GM19455 (cell line): ENCODE results near the gene FAM151B.
"Not testable (repeated sequence)": the region's sequence is repeated elsewhere in the genome, so short reads cannot be mapped to it uniquely, and the experiment has no call there.

Source experiments
- ATAC-seq: cut with Tn5 transposase; IDR thresholded peaks from one replicate; pipeline ENCODE4 v1.9.1; 2021; ENCODE audit not compliant: unreplicated experiment

Gene FAM151B

DNA sequence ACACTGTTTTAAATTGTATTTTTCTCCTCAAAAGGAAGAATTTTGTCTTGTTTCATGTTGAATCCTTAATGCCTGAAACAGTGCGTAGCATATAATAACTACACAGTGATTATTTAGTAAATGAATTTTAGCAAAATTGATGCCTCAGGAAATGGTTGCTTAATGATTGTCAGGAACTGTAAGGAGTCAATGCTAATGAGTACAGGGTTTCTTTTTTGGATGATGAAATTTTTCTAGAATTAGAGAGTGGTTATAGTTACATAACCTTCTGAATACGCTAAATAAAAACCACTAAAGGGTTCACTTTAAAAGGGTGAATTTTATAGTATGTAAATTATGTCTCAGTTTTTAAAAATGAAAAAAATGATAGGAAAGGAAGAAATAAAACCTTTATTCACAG is 14.9 kb downstream of the FAM151B start:
- ATAC-seq = no peak

- ATAC-seq = no peak
Observed at GRCh38 chr5:80503641-80504040, 15.7 kb downstream of the FAM151B start.

DNA sequence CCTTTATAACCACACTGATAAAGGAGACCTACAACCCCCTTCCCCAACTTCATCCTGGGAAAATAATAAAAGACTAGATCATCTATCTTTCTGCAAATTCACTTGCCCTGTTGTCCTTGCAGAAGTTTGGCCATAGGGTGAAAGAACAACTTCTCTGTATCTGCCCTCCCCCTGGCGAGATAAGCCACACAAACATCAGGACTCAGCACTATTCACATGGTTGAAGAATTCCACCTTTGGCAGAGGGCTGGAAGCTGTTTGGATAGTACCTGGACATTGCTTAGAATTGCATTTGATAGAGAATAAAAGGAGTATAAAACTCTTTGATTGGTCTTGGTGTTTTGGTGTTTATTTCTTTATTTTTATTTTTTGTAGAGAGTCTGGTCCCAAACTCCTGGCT is 16.9 kb downstream of the FAM151B start:
- ATAC-seq = no peak

GRCh38 chr5:80507663-80508062 is 19.8 kb downstream of the FAM151B start:
- ATAC-seq = no peak

- ATAC-seq = no peak
Observed at GRCh38 chr5:80508844-80509243, 20.9 kb downstream of the FAM151B start.

DNA sequence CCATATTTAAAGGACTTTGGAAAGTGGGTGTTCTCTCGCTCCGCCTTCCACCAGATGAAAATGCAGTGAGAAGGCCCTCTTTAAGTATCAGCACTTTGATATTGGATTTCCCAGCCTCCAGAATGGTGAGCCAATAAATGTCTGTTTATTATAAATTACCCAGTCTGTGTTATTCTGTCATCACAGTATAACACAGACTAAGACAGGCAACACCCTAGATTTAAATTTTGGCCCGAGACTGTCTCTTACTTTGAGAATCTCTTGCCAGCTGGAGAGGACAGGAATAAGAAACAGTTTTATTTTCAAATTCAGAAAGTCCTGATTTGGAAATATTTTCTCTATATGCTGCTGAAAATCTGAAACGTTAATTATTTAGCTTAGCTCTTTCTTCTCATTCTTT is 21.5 kb downstream of the FAM151B start:
- ATAC-seq = no peak

- ATAC-seq = no peak
Observed at GRCh38 chr5:80516826-80517225, 28.9 kb downstream of the FAM151B start.

DNA sequence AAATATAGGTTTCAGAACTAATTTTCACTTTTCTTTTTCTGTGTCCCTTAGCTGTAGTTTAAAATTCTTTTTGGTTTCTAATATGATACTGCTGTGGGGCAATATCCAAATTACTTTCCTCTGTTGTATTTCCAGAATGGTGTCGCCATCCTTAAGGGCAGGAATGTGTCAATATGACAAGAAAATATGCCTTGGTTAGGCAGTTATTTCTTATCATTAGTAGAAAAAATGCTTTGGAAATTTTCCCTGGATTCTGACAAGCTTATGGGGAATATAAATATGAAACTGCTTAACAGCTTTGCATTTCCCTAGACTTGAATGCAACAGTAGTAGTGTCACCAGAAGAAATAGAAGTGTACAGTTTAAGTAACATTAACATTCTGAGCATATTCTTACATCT is 52.8 kb downstream of the FAM151B start:
- ATAC-seq = no peak

GRCh38 chr5:80541392-80541791 is 53.5 kb downstream of the FAM151B start:
- no peak for ATAC-seq

- no peak for ATAC-seq
Observed at GRCh38 chr5:80554646-80555045, 66.7 kb downstream of the FAM151B start.

DNA sequence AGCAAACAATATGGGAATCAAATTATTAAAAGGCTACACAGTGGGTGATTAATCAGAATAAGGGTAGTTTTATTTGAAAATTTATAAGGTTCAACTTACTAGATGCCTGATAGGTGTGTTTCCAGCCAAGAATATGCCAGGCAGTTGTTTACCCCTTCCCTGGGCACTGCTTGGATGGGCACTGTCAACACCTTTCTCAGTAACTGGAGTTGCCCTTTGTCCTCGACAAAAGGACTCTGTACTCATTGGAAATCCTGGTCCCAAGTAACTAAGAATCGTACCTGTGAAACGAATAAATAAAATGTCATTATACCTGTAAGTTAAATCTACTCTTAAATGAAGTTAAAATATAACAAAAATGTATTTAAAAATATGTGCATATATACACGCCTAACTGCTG is 67.2 kb downstream of the FAM151B start:
- ATAC-seq = no peak

GRCh38 chr5:80559244-80559643 is 71.3 kb downstream of the FAM151B start:
- no peak for ATAC-seq

DNA sequence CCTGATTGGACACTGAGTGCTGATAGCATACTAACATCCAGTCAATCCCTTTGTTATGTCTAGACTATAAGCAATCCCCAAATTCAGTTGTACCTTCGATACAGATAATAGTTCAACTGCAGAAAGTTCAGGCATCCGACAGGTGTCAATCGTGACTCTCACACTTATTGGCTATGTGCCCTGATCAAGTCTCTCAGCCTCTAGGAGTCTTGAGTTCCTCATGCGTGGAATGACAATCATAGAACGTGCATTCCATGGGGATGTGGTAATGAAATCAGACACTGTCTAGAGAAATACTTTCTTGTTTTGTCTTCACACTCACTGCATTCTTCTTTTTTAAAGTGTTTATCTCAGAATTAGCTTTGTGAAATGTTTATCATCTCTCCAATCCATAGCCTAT is 77.4 kb downstream of the FAM151B start:
- no peak for ATAC-seq

DNA sequence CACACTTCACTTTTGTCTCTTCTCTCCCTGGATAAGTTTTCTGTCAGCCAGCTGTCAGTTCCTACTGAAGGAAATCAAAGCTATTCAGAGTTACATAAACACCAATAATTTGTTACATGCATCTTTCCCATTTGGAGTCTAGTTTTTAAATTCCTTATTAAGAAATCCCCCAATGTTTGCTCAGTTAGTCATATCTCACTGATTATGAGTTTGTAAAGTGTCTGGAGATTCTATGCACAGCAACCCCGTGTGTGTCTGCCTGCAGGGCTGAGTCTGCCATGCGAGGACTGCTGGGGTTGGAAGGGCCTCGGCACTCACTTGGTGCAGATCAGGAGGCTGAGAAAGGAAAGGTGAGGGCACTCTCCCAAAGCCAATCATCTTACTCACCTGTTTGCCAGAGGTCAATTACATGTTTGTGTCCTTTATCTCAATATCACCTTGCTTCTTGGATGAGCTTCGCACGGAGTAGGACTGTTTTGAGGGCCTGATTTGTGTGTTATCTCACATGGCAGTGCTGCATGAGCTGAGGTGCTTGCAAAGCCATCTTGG is 78.9 kb downstream of the FAM151B start:
- ATAC-seq = no peak

DNA sequence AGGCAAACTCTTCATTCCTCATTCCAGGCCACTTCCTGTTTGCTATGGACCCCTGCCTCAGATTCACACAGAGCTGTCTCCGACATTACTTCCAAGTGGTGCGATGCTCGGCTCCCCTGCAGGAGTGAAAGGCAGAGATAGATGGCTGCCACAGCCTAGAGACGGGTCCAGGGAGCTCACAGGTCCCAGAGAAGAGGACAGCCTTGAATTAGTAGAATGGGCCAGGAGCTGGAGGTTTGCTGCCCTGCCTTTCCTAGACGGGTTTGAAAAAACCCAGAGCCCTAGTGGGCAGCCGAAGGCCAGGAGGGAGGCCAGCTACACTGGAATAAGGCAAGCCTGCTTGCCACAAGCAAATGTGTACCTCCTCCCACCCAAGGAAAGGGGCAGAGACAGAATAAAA is 80.4 kb downstream of the FAM151B start:
- ATAC-seq = no peak

GRCh38 chr5:80569086-80569960 is 81.4 kb downstream of the FAM151B start:
- no peak for ATAC-seq

GRCh38 chr5:80569961-80570786 is 82.3 kb downstream of the FAM151B start, which contains the start of gene ANKRD34B:
TSS of gene ANKRD34B (minus strand) at chr5:80570280. CDS start at chr5:80560019, 10,261 bp downstream.
- no peak for ATAC-seq

GRCh38 chr5:80573062-80573461 is 85.2 kb downstream of the FAM151B start:
- ATAC-seq = no peak

DNA sequence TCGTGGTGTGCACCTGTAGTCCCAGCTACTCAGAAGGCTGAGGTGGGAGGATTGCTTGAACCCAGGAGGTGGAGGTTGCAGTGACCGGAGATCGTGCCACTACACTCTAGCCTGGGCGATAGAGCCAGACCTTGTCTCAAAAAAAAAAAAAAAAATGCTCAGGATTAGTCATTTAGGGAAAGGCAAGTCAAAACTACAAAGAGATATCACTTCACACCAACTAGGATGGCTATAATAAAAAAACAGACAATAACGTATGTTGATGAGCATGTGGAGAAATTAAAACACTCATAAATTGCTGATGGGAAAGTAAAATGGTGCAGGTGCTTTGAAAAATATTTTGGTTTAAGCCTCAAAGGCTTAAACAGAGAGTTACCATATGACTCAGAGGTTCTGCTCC is 88.5 kb downstream of the FAM151B start:
- ATAC-seq = no peak

- no peak for ATAC-seq
Observed at GRCh38 chr5:80577707-80578106, 89.8 kb downstream of the FAM151B start.

DNA sequence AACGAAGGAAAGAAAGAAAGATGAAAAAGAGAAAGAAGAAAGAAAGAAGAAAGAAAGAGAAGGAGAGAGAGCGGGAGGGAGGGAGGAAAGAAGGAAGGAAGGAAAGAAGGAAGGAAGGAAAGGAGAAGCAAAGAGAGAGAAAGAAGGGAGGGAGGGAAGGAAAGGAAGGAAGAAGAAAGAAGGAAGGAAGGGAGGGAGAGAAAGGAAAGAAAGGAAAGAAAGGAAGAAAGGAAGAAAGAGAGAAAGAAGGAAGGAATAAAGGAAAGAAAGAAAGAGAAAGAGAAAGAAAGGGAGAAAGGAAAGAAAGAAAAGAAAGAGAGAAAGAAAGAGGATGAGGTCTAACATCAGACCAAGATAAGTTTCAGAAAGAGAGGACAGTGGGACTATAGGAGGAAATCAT is 91.2 kb downstream of the FAM151B start:
- ATAC-seq = no peak

GRCh38 chr5:80580291-80580690 is 92.4 kb downstream of the FAM151B start:
- ATAC-seq = not testable (repeated sequence)
